Activated CD8-positive, alpha-beta memory T cell treated with anti-CD3 and anti-CD28 coated beads, Interleukin-2, amount 50 U/mL, for 48 hours (primary cell): ENCODE measurements around the gene TBX21.
A peak's percentile ranks its signal among the peaks of the same experiment; 100 is the strongest.

Source experiments
- DNase-seq: peaks from one replicate; pipeline ENCODE4 v3.0.0-alpha.2; 2020

TBX21 gene

GRCh38 chr17:47713980-47714700 is 18.9 kb upstream of the TBX21 start:
- DNase-seq: no peak

GRCh38 chr17:47714773-47715396 is 18.2 kb upstream of the TBX21 start:
- DNase-seq: no peak

- DNase-seq: no peak
Observed at GRCh38 chr17:47715669-47716325, 17.2 kb upstream of the TBX21 start.

- no peak for DNase-seq
Observed at GRCh38 chr17:47716375-47716774, 16.7 kb upstream of the TBX21 start.

DNA sequence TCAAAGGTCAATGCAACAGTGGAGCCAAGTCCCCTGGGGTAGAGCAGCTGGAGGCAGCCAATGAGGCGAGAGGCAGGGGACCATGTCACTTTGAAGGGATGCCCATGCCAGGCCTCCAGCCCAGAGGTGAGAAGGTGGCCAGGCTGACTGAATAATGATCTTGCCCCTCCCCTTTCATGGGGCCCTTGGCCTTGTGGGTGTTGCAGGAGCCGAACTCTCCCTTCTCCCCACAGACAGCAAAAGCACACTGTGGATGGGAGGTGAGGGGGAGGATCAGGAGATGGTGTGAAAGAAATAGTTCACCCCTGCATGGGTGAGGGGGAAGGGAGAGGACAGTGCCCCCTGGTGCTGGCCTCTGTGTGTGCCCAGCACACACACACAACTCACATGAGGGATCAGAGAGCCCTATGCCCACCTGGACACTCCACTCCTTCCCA is 15.8 kb upstream of the TBX21 start:
- DNase-seq: no peak

DNA sequence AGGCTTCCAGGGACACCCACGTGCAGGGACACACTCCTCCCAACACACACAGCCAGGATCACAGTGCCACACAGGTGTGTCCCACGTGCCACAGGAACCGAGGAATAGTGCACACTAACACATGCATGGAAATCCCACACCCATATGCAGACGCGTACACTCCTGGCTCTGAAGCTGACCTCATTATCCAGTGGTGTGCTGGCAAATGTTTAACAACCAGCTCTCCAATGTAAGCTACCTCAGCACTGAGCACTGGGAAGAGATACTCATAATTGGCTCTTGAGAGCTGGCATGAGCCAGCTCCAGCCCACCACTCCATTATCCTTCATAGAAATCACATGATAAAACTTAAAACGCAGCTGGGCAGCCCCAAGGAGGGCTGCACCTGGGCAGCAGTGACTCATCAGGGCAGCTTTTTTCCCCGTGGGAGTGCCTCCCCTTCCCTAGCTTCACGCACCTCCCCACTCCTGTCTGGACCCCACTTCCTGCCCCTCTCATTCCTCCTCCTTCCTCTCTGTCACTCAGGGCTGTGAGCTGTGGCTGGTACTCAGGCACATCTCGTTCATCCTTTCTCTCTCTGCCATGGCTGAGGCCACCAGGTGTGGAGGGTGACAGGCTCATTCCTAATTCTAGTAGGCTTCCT is 14.9 kb upstream of the TBX21 start:
- DNase-seq: no peak

DNA sequence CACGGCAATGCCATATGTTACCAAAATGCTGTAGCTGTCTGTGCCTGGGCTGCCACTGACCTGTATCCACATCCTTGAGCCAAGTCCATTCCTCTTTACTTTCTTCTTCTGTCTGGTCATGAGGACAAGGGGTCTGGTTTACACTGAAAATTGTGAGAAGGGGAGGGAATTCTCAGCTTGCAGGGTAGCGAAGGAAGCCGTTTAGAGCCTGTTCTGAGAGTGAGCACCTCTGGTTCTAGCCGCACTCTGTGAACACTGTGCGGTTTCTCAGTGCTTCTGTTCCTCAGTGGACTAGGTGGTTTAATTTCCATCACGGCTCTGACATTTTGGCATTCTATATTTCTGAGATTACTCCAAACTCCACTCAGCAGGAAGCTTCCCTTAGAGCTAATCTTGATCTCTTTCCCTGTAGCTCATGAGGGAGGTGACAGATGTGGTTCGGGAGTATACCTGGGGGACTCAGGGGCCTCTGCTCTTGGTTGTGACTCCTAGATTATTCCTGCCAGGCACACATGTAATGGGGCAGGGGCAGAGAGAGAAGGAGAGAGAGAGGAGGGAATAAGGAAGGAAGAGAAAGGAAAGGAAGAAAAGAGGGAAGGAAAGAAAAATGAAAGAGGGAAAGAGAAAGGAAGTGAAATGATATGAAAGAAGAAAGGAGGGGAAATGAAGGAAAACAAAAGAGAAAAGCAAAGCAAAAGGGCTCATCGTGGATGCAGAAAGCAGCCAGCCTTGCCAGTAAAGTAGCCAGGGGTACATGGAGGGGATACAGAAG is 14.2 kb upstream of the TBX21 start:
- no peak for DNase-seq

DNA sequence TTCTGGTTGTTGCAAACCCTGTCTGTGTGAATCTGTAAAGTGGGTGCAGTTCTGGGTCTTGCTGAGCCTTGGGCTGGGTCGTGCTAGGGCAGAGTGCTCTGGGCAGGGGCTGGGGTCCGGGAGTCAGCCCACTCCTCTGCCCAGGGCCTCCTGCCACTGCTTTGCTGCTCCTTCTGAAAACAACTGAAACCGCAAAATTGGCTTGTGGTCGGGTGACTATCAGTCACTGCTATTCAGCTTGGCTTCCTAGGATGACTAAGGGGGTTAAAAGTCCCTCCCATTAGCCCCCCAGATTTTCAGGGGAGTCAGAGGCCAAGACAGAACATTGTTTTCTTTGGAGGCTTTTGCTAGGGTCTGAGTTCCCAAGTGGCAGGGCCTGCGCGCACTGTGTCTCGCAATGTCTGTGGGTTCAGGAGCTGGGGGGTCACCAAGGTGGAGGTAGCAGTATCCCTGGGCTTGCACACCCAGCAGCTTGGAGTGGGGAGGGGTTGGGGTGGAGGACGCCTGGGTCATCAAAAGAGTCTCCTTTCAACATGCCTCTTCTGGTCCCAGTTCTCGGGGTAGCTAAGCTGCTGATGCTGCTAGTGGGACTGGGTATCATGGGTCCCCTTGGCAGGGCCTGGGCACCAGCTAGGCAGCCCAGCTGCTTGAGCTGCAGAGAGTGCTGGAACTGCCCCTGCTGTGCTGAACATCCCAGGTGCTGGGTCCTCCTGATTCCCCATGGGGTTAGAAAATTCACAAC is 13.5 kb upstream of the TBX21 start:
- peak; percentile 87 for DNase-seq

DNA sequence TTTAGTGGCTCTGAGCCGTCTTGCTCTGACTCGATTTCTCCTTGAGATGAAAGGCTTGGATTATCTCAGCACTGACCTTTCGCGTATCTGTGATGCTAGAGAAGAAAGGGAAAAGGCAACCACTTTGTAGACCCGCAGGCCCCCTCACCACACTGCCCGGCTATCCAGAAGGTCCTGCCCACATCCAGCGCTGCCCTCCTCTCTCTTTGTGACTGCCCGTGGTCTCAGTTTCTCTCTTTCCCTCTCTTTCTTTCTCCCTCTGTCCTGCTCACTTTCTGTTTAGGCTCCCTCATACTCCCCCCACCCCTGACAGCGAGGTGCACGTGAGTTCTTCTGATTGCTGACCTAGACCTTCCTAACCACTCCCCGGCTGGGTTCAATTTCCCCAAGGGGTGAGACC is 12.8 kb upstream of the TBX21 start:
- no peak for DNase-seq

GRCh38 chr17:47720754-47721533 is 12.1 kb upstream of the TBX21 start:
- DNase-seq: peak; percentile 94

DNA sequence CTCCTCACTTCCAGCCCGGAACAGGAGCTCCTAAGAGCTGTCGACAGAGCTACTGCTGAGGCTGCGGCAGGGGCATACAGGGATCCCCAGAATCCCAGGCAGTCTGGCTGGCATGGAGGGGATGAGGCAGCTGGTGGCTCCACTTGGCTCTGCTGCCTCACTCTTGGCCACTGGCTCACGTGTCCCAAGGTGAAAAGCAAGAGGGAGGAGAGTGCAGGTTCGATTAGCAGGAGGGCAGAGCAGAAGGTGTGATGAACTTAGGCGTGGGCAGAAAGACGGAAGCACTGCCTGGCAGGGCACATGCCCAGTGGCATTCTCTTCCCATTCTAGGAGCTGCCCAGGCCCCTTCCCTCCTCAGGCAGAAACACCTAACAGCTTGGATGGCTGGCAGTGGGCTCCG is 11.3 kb upstream of the TBX21 start:
- DNase-seq: no peak

GRCh38 chr17:47724705-47725104 is 8.3 kb upstream of the TBX21 start:
- no peak for DNase-seq

- no peak for DNase-seq
Observed at GRCh38 chr17:47725446-47726111, 7.5 kb upstream of the TBX21 start.

DNA sequence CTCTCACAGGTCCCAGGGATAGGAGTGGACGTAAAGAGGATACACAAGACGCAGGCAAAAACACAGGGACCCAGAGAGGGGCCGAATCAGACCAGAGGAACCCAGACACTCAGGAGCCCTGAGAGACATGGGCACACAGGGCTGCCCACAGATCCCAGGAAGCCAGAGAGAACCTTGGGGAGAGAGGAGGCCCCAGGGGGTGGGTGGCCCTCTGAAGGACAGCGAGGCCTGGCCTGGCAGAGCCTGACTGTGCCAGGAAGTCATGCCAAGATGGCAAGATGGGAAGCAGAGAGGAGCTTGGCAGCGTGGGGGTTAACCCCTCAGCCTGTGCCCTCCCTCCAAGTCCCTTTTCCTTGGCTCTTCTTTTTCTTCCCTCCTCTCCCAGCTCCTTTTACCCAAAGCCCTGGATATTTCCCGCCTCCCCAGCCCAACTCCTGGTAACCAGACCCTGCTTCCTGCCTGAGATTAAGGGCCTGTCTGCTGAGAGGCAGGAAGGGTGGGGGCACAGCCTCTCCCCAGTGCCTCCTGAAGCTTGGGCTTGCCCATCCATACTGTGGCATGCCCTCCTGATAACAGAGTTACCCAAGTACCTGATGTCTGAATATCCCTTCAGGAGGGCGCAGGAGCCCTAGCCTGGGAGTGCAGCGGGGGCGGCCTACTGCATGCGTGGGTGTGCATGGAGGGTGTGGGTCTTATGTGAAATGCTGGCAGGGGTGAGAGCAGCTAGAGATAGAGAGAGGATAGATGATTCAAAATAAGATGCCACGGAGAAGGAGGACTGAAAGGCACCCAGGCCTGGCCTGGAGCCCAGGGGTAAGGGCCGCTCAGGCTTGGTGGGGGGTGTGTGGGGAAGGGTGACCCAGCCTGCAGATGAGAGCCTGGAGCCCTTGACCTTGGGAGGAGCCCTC is 6.0 kb upstream of the TBX21 start:
- DNase-seq: peak; percentile 49

DNA sequence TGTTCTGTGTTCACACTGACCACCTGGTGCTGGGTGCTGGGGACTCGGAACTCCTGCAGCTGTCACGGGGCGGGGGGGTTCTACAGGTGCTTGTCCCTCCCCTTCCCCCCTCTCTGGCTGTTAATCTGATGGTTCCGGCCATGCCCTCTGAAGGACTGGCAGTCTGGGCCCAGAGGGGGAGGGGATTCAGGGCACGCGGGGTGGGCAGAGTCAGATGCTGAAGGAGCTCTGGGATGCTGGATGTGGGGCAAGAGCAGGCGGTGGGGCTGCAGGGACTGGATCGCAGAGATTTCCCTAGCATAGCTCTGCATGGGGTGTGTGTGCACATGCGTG is 5.4 kb upstream of the TBX21 start:
- peak; percentile 53 for DNase-seq

DNA sequence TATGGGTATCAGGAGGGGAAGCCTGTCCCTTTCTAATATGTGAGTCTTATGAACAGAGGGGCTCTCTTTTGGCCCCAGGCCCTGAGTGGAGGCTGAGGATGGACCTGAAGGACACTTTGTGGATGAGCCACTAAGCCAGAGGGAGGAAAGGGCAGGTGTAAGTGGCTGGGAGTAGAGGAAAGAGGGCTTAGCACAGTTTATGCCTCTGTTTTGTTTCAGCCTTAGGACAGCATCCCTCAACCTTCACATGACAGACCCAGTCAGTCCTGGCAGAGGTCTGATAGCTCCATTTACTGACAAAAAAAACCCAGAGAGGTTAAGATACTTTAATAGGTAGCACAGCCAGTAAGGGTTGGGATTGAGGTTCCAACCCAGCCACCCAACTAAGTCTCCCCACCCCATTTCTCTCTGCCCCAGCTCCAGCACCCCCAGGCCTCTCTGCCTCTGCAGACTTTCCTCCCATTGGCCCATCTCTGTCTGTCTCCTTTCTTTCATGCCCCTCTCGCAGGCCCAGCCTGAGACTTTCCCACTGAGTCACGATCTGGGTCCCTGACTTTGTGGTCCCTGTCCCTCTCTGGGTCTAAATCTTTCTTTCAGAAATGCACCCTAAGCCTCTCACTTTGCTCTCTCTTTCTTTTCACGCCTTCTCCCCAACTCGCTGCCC is 4.7 kb upstream of the TBX21 start:
- DNase-seq: peak; percentile 54

DNA sequence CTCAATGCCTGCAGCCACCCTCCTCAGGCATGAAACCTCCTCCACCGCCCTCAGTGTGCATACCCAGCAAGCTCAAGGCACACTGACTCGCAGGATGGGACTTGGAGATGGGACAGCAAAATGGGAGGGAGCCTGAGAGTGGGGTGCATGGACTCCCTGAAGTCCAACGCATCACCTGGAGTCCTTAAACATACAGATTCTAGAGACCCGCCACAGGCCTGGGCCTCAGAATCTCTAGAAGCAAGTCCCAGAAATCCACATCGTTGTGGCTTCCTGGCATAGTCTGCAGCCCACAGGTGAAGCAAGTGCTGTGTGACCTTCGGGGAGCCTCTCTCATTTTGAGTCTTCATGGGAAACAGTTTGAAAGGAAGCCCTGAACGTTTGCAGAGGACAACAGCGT is 3.6 kb upstream of the TBX21 start:
- peak; percentile 55 for DNase-seq

DNA sequence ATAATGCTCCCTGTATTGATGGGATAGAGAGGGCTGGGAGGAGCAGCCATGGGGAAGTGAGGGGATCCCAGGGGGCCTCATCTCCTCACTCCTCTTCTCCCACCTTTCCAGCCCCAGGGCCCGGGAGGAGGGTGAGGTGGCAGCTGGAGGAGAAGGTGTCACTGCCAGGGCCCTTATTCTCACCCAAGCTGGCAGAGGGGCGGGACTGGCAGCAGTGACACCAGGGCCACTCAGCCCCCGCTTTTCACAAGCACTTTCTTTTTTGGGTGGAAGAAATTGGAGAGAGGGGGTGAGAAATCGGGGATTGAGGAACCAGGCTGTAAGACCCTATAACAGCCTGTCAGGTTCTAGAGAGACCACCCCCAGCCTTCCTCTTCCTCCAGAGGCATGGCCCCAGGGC is 2.4 kb upstream of the TBX21 start:
- DNase-seq: peak; percentile 44

GRCh38 chr17:47731396-47731795 is 1.6 kb upstream of the TBX21 start:
- peak; percentile 57 for DNase-seq
